ENCODE measurements around the gene TJP3.

DNA sequence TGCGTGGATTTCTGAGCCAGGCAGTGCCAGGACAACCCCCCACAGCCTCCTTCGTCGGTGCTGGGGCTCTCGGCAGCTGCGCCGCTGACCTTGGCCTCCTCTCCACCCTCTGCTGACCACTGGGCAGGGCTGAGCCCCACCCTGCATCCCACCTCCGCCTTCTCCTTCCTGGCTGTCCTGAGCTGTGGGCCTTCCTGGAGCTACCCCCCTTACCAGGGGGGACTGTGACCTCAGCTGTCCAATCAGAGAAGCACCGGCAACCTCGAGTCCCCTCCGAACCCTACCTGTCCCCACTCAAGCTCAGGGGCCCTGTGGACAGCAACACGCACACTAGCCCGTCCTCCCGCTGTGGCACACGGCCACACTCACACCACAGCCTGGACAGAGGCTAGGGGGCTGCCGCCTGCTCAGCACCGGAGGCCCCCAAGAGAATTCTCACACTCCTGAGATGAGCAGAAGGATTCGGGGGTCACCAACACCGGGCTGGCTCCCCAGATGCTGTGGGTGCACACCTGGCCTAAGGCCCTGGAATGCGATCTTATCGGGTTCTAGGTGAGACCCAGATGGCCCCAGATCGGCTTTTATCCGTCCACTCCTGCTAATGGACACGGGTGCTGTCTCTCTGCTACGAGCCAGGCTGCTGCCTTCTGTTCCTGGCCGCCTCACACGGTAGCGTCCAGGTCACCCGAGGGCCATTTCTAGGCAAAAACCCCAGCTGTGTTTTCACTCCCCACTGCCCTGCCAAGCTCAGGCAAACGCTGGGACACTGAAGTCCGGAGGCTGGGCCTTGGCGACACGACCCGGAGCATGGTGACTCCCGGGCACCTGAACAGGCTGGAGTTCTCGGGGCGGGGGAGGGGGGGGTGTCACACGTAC is 49.1 kb upstream of the TJP3 start:
- TF ChIP-seq TEAD4 (IDR thresholded peaks at IDR 0.05) (no peak), RAD21 (IDR thresholded peaks at IDR 0.05; ENCODE audit: low read depth) (no peak), EGR1 (IDR thresholded peaks at IDR 0.05) (no peak), EP300 (IDR thresholded peaks at IDR 0.05; ENCODE audit: borderline replicate concordance) (no peak), CEBPB (IDR thresholded peaks at IDR 0.05) (no peak), FOXM1 (IDR thresholded peaks at IDR 0.05; ENCODE audit: borderline replicate concordance, low read depth) (no peak), YY1 (IDR thresholded peaks at IDR 0.05; ENCODE audit: low read depth) (no peak)
- TF ChIP-seq, protein P1, sequence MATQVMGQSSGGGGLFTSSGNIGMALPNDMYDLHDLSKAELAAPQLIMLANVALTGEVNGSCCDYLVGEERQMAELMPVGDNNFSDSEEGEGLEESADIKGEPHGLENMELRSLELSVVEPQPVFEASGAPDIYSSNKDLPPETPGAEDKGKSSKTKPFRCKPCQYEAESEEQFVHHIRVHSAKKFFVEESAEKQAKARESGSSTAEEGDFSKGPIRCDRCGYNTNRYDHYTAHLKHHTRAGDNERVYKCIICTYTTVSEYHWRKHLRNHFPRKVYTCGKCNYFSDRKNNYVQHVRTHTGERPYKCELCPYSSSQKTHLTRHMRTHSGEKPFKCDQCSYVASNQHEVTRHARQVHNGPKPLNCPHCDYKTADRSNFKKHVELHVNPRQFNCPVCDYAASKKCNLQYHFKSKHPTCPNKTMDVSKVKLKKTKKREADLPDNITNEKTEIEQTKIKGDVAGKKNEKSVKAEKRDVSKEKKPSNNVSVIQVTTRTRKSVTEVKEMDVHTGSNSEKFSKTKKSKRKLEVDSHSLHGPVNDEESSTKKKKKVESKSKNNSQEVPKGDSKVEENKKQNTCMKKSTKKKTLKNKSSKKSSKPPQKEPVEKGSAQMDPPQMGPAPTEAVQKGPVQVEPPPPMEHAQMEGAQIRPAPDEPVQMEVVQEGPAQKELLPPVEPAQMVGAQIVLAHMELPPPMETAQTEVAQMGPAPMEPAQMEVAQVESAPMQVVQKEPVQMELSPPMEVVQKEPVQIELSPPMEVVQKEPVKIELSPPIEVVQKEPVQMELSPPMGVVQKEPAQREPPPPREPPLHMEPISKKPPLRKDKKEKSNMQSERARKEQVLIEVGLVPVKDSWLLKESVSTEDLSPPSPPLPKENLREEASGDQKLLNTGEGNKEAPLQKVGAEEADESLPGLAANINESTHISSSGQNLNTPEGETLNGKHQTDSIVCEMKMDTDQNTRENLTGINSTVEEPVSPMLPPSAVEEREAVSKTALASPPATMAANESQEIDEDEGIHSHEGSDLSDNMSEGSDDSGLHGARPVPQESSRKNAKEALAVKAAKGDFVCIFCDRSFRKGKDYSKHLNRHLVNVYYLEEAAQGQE (IDR thresholded peaks at IDR 0.05; ENCODE audit: low read depth), result no peak
- TF ChIP-seq, protein P2, sequence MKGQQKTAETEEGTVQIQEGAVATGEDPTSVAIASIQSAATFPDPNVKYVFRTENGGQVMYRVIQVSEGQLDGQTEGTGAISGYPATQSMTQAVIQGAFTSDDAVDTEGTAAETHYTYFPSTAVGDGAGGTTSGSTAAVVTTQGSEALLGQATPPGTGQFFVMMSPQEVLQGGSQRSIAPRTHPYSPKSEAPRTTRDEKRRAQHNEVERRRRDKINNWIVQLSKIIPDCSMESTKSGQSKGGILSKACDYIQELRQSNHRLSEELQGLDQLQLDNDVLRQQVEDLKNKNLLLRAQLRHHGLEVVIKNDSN (IDR thresholded peaks at IDR 0.05), result no peak
- TF ChIP-seq, protein P3, sequence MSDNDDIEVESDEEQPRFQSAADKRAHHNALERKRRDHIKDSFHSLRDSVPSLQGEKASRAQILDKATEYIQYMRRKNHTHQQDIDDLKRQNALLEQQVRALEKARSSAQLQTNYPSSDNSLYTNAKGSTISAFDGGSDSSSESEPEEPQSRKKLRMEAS (IDR thresholded peaks at IDR 0.05), result no peak
